ENCODE results near the gene COPS2.
"Not testable (repeated sequence)": the region's sequence is repeated elsewhere in the genome, so short reads cannot be mapped to it uniquely, and the experiment has no call there.

Gene COPS2

GRCh38 chr15:49188933-49189332, 33.5 kb upstream of the COPS2 start:
- no peak overlapping the region for H3K27ac ChIP-seq
- no peak for TF ChIP-seq CTCF (conservative IDR thresholded peaks at IDR 0.05)

- TF ChIP-seq CTCF (conservative IDR thresholded peaks at IDR 0.05), result no peak
- H3K27ac ChIP-seq, result no peak overlapping the region
Observed at GRCh38 chr15:49187549-49188245, 32.3 kb upstream of the COPS2 start.

GRCh38 chr15:49185473-49185872, 30.1 kb upstream of the COPS2 start:
- no peak overlapping the region for H3K27ac ChIP-seq
- no peak for TF ChIP-seq CTCF (conservative IDR thresholded peaks at IDR 0.05)

GRCh38 chr15:49183741-49184140, 28.3 kb upstream of the COPS2 start:
- not testable (repeated sequence) for H3K27ac ChIP-seq

GRCh38 chr15:49182128-49182527, 26.7 kb upstream of the COPS2 start:
- no peak overlapping the region for H3K27ac ChIP-seq
- TF ChIP-seq CTCF (conservative IDR thresholded peaks at IDR 0.05), result no peak

GRCh38 chr15:49179433-49180190, 24.2 kb upstream of the COPS2 start:
- TF ChIP-seq CTCF (conservative IDR thresholded peaks at IDR 0.05), result no peak
- no peak overlapping the region for H3K27ac ChIP-seq

- no peak overlapping the region for H3K27ac ChIP-seq
- no peak for TF ChIP-seq CTCF (conservative IDR thresholded peaks at IDR 0.05)
Observed at GRCh38 chr15:49178497-49178896, 23.1 kb upstream of the COPS2 start.

- H3K27ac ChIP-seq, result not testable (repeated sequence)
Observed at GRCh38 chr15:49175582-49176397, 20.4 kb upstream of the COPS2 start.
